ENCODE results near the gene CLTCL1.

Gene CLTCL1

GRCh38 chr22:19129871-19130270 lies 161.6 kb downstream of the CLTCL1 start:
- DNase-seq (ENCODE audit: low read depth in 2 of 2) = no peak
- no peak for TF ChIP-seq CTCF (IDR thresholded peaks at IDR 0.05; ENCODE audit: low read depth, low read length)
- H3K4me3 ChIP-seq (replicated peaks in 1 of 2; ENCODE audit: low read depth in 2 of 2, low read length in 2 of 2) = no peak overlapping the region

Measured in cardiac fibroblast (primary cell).